HG03139 (cell line): ENCODE data around the gene ENHO.
"Not testable (repeated sequence)": the region's sequence is repeated elsewhere in the genome, so short reads cannot be mapped to it uniquely, and the experiment has no call there.

Experiments
- ATAC-seq: cut with Tn5 transposase; IDR thresholded peaks from one replicate; pipeline ENCODE4 v1.9.1; 2021; ENCODE audit not compliant: unreplicated experiment

ENHO gene

GRCh38 chr9:34532041-34532440 lies 9.3 kb upstream of the ENHO start:
- not testable (repeated sequence) for ATAC-seq

GRCh38 chr9:34526026-34526425 lies 3.2 kb upstream of the ENHO start:
- no peak for ATAC-seq

- ATAC-seq, result no peak
Observed at GRCh38 chr9:34524349-34524748, 1.6 kb upstream of the ENHO start.

GRCh38 chr9:34522091-34522887 lies 501 bp downstream of the ENHO start:
- no peak for ATAC-seq

GRCh38 chr9:34521406-34522045 lies 1.3 kb downstream of the ENHO start:
- ATAC-seq, result no peak

GRCh38 chr9:34520505-34521385 lies 2.0 kb downstream of the ENHO start:
- ATAC-seq, result no peak

- no peak for ATAC-seq
Observed at GRCh38 chr9:34520096-34520495, 2.7 kb downstream of the ENHO start.

GRCh38 chr9:34519321-34520020 lies 3.3 kb downstream of the ENHO start:
- ATAC-seq, result no peak

GRCh38 chr9:34518896-34519295 lies 3.9 kb downstream of the ENHO start:
- no peak for ATAC-seq

- ATAC-seq, result no peak
Observed at GRCh38 chr9:34518110-34518616, 4.6 kb downstream of the ENHO start.

- ATAC-seq, result no peak
Observed at GRCh38 chr9:34517185-34517584, 5.6 kb downstream of the ENHO start.

GRCh38 chr9:34515959-34516358 lies 6.8 kb downstream of the ENHO start:
- ATAC-seq, result no peak

- ATAC-seq, result no peak
Observed at GRCh38 chr9:34514816-34515215, 8.0 kb downstream of the ENHO start.

- ATAC-seq, result no peak
Observed at GRCh38 chr9:34514401-34514800, 8.4 kb downstream of the ENHO start.

- ATAC-seq, result no peak
Observed at GRCh38 chr9:34513567-34514214, 9.1 kb downstream of the ENHO start.

- no peak for ATAC-seq
Observed at GRCh38 chr9:34512131-34513078, 10.4 kb downstream of the ENHO start.

- ATAC-seq, result no peak
Observed at GRCh38 chr9:34510497-34511468, 12.0 kb downstream of the ENHO start.

GRCh38 chr9:34508951-34509350 lies 13.8 kb downstream of the ENHO start:
- ATAC-seq, result no peak
